ENCODE results near the gene INTS11.

DNA sequence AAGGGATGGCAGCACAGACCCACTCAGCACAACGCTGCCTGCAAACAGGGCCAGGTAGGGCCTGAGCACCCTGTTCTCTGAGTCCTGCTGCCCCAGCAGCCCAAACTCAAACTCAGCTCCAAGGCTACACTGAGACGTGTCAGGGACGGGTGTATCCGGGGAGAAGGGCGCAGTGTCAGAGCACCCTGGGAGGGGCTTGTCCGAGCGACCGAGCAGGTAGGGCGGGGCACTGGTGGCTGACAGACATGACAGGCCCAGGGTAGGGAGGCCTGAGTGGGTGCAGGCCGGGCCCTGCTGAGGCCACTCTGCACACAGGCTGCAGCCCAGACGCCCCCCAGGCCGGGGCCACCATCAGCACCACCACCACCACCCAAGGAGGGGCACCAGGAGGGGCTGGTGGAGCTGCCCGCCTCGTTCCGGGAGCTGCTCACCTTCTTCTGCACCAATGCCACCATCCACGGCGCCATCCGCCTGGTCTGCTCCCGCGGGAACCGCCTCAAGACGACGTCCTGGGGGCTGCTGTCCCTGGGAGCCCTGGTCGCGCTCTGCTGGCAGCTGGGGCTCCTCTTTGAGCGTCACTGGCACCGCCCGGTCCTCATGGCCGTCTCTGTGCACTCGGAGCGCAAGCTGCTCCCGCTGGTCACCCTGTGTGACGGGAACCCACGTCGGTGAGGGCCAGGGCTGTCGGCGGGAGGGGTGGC, 38.7 kb downstream of the INTS11 start:
- no peak for TF ChIP-seq CTCF (IDR thresholded peaks at IDR 0.05)
- no peak for TF ChIP-seq EZH2 (IDR thresholded peaks at IDR 0.05; ENCODE audit: borderline replicate concordance, insufficient read depth, low read depth, low read length, poor library complexity, severe bottlenecking)
